ENCODE data around the gene GALNT7.
"Not testable (repeated sequence)": the region's sequence is repeated elsewhere in the genome, so short reads cannot be mapped to it uniquely, and the experiment has no call there.

GALNT7 gene, protein sequence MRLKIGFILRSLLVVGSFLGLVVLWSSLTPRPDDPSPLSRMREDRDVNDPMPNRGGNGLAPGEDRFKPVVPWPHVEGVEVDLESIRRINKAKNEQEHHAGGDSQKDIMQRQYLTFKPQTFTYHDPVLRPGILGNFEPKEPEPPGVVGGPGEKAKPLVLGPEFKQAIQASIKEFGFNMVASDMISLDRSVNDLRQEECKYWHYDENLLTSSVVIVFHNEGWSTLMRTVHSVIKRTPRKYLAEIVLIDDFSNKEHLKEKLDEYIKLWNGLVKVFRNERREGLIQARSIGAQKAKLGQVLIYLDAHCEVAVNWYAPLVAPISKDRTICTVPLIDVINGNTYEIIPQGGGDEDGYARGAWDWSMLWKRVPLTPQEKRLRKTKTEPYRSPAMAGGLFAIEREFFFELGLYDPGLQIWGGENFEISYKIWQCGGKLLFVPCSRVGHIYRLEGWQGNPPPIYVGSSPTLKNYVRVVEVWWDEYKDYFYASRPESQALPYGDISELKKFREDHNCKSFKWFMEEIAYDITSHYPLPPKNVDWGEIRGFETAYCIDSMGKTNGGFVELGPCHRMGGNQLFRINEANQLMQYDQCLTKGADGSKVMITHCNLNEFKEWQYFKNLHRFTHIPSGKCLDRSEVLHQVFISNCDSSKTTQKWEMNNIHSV

DNA sequence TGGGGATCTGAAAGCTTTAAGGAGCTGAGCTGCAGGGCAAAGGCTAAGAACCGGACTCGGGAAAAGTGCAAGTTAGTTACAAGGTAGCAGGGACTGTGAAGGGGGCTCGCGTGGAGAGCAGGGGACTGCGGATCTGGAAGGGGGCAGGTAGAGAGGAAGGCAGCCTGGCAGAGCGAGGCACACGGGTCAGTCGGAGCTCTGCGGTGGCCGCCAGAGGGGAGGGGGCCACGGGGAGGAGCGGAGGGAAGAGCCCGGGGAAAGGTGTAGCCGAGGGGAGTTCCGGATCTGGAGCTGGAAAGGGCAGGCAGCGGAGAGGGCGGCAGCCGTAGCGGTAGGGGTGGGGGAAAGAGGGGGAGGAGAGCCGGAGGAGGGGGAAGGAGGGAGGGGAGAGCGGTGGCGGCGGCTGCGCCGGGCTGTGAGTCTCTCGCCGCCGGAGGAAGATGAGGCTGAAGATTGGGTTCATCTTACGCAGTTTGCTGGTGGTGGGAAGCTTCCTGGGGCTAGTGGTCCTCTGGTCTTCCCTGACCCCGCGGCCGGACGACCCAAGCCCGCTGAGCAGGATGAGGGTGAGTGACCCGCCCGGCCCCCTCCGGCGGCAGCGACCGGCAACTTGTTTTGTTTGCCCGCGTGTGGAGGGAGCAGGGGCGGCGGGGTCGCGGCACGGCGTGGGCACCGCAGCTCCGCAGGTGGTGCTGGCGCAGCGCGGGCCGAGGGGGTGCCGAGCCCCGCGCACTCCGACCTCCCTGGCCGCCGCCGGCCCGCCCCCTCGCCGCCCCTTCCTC lies at the start of gene GALNT7:
TSS of gene GALNT7 (plus strand) at position 416 of the 782 bp plus-strand sequence. CDS start at position 441, 25 bp downstream.
- DNase-seq (ENCODE audit: low spot score): peak; percentile 62

DNA sequence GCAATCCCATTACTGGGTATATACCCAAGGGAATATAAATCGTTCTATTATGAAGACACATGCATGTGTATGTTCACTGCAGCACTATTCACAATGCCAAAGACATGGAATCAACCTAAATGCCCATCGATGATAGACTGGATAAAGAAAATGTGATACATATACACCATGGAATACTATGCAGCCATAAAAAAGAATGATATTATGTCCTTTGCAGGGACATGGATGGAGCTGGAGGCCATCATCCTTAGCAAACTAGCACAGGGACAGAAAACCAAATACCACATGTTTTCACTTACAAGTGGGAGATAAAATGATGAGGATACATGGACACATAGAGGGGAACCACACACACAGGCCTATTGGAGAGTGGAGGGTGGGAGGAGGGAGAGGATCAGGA lies 49.8 kb upstream of the GALNT7 start:
- DNase-seq (ENCODE audit: low spot score): not testable (repeated sequence)

DNA sequence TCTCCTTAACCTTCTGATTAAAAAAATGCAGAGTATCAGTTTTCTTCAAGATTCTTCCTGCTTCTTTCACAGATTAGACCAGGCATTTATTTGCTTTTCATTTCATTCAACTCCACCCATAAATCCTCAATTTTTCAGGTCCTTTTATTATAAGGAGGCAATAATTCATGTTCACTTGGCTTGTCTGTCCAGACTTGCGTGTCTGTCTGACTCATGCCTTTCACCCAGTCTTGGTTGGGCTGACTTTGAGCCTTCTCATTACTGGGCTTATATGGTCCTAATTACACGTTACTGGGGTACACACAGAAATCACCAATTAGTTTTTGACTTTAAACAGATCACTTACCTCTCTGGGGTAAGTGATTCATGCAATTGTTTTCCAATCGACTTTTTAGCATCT lies 48.8 kb upstream of the GALNT7 start:
- DNase-seq (ENCODE audit: low spot score): no peak

DNA sequence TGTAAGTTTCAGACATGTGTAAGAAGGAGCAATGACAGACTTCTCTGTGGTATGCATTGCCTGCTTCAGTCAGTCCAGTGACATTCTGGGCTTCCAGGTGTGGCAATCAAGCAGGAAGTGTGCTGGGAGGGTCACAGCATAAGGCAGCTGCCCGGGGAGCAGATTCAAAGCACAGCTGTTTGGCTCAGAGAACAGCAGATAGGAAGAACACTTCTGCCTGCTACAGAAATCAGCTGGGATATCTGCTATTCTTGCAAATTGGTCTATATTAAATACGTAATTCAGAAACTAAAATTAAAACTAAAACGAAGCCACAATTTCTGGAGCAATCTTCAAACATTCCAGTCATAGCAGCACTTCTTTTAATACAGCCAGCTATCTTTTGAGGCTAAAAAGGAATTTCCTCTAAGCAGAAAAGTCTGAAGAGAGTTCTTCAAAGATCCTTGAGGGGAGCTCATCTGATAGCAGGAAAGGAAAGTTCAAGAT lies 47.5 kb upstream of the GALNT7 start:
- no peak for DNase-seq (ENCODE audit: low spot score)

DNA sequence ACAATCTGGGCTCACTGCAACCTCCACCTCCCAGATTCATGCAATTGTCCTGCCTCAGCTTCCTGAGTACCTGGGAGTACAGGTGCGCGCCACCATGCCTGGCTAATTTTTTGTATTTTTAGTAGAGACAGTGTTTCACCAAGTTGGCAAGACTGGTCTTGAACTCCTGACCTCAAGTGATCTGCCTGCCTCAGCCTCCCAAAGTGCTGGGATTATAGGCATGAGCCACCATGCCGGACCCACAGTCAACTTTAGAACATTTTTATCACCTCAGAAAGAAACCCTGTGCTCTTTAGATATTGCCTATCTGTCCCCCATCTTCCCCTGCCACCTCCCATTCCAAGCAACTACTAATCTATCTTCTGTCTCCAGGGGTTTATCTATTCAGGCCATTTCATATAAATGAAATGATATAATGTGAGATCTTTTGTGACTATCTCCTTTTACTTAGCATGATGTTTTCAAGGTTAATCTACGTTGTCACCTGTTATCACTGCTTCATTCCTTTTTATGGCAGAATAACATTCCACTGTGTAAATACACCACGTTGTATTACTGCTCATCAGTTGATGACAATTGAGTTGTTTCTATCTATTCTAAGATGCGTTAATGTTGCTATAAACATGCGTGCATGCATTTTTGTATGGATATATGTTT lies 44.3 kb upstream of the GALNT7 start:
- no peak for DNase-seq (ENCODE audit: low spot score)

DNA sequence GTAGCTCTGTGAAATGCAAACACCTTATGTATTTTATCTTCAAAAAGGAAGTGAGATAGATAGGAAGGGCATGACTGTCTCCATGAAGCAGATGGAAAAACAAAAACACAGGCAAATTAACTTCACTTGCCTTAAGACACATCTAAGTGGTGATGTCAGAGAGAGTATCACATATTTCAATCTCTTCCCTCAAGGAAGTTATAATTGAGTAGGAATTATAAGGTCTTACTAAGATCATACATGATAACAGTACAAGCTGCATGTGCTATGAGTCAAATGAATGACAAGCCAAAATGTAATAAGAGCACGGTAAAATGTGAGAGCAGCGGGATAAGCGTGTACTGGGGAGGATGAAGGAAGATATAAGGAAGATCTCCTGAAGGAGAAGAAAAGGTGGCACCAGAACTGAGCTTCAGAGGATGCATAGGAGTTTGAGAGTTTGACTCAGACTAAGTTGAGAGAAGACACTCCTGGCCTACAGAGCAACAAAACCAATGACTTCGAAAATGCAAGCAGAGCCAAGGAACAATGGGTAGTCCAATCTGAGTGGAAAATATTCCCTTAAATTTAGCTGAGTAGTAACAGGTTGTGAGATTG lies 43.3 kb upstream of the GALNT7 start:
- no peak for DNase-seq (ENCODE audit: low spot score)

- no peak for DNase-seq (ENCODE audit: low spot score)
Measured at GRCh38 chr4:173128199-173128890, 40.3 kb upstream of the GALNT7 start.

DNA sequence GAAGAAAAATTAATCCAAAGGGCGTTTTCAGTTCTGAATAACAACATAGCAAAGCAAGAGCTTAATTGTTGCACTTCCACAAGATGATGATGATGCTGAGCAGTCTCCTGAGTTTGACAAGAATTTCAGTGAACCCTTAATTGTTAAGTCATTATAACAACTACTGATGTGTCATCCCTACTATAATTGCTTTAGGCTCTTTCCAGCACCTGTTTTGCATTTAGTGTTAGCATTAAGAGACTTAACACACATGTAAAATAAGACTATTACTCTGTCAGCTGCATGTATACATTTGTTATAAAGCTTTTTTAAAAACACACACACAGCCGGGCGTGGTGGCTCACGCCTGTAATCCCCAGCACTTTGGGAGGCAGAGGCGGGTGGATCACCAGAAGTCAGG lies 37.9 kb upstream of the GALNT7 start:
- no peak for DNase-seq (ENCODE audit: low spot score)

DNA sequence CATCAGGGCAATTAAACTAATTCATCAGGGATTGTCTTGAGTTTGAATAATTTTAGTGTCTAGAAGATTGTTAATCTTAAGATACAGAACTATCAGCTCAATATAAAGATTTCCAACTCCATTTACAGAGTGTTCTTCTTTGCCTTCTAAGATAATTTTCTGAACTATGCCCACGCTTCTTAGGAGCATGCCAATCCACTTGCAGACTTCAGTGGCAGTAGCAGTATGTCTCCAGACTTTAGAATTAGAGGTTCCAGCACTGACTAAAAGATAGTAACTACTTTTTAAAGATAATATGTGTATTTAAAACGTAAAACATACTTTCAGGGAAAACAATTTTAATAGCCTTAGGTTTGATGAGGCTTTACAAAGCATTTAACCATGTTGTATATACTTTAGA lies 34.2 kb upstream of the GALNT7 start:
- no peak for DNase-seq (ENCODE audit: low spot score)

DNA sequence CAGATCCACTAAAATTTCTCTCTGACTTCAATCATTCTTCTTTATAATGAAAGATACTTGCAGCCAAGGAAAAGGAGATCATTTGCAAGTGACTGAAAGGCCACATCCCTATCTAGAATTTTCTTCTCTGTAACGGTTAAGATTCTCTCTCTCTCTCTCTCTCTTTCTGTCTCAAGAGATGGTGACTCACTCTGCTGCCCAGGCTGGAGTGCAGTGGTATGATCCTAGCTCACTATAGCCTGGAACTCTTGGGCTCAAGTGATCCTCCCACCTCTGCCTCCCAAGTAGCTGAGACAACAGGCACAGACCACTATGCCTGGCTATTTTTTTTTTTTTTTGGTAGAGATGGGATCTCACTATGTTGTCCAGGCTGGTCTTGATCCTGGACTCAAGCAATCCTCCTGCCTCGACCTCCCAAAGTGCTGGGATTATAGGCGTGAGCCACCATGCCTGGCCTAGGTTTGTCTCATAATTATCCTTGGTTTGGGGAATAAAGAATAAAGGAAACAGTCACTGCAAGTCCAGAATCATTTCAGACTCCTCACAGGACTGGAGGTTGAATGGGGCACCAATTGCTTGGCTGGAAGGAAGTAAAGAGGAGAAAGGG lies 33.3 kb upstream of the GALNT7 start:
- DNase-seq (ENCODE audit: low spot score): no peak

GRCh38 chr4:173138624-173139023 lies 30.0 kb upstream of the GALNT7 start:
- DNase-seq (ENCODE audit: low spot score): no peak

- DNase-seq (ENCODE audit: low spot score): no peak
Measured at GRCh38 chr4:173139561-173139960, 29.1 kb upstream of the GALNT7 start.

DNA sequence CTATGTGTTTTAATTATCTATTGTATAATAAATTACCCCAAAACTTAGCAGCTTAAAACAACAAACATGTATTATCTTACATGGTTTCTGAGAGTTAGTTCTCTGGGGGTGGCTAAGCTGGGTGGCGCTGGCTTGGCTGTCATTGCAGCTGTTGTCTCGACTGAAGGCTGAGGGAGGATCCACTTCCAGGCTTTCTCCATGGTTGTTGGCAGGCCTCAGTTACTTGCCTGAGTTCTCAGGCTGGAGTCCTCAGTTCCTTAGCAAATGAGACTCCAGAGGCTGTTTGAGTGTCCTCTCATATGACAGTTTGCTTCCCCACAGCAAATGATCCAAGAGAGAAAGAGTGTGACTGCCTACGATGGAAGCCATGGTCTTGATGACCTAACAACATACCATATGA lies 23.5 kb upstream of the GALNT7 start:
- DNase-seq (ENCODE audit: low spot score): no peak

GRCh38 chr4:173146456-173146855 lies 22.2 kb upstream of the GALNT7 start:
- no peak for DNase-seq (ENCODE audit: low spot score)

- no peak for DNase-seq (ENCODE audit: low spot score)
Measured at GRCh38 chr4:173151496-173151895, 17.1 kb upstream of the GALNT7 start.

GRCh38 chr4:173152104-173152503 lies 16.5 kb upstream of the GALNT7 start:
- no peak for DNase-seq (ENCODE audit: low spot score)

GRCh38 chr4:173153445-173153844 lies 15.2 kb upstream of the GALNT7 start:
- DNase-seq (ENCODE audit: low spot score): no peak

DNA sequence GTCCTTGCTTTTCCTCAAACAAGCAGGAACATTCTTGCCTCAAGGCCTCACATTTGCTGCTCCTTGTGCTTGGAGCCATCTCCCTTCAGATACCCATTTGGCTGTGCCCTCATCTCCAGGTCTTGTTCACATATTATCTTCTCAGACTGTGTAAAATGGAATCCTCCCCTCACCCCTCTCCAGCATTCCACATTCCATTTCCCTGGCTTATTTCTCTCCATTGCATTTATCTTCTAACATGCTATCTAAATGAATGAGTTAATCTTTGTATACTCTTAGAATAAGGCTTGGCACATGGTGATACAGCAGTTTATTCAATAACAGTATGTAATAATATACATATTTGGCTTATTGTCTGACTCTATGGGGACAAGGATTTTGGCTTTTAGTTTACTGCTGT lies 8.8 kb upstream of the GALNT7 start:
- DNase-seq (ENCODE audit: low spot score): no peak

DNA sequence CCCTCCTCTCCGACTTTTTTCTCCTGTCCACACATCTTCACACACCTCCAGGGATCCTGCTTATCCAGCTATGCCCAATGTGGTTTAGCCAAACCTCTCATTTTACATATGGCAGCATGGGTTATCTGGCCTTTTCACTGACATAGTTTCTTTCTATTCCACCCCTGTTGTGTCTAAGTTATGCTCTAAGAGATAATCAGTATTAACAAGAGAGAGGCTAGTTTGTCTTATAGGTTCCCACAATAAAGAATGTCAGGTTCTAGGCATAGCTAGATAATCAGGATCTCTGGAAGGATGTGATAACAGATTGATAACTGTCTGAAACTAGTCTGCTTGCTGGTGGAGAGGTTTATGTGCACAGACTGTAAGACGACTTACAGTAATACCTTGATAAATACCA lies 7.7 kb upstream of the GALNT7 start:
- DNase-seq (ENCODE audit: low spot score): no peak

DNA sequence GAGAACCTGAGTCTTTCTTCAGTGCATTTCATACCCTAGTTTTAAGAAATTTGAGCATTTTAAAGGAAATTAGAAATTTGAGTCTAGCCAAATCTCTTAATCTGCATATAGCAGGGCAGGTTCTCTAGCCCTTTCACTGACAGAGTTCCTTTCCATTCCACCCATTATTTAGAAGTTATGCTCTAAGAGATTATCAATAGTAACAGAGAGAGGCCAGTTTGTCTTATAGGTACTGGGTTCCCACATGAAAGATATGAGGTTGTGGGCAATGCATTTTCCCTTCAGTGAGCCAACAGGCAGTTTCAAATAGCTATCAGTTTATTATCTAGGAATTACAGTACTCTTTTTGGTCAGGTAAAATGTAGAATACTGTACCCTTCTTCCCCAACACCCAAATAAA lies 7.3 kb upstream of the GALNT7 start:
- no peak for DNase-seq (ENCODE audit: low spot score)

- DNase-seq (ENCODE audit: low spot score): no peak
Measured at GRCh38 chr4:173165706-173166105, 2.9 kb upstream of the GALNT7 start.

Measured in CD4-positive, alpha-beta T cell treated with Interleukin-2 at 100 ng/mL for 4 hours (primary cell).